Nephron (organoid): ENCODE results near the gene TTC9B.
"Not testable (repeated sequence)": the region's sequence is repeated elsewhere in the genome, so short reads cannot be mapped to it uniquely, and the experiment has no call there.

Experiments
- H3K27ac Mint-ChIP-seq, 3 experiments: 2 replicates each; pipeline ENCODE4 v1.8.0; 2020; ENCODE audit warnings: mixed read lengths in 3 of 3, mild to moderate bottlenecking in 2 of 3, moderate library complexity in 1 of 3
- H3K27me3 Mint-ChIP-seq: 2 replicates; pipeline ENCODE4 v1.8.0; 2021; ENCODE audit warnings: low read depth, mild to moderate bottlenecking, moderate library complexity, mixed read lengths
- H3K36me3 Mint-ChIP-seq: 2 replicates; pipeline ENCODE4 v1.8.0; 2020; ENCODE audit warnings: low read depth, mixed read lengths
- H3K4me1 Mint-ChIP-seq: 2 replicates; pipeline ENCODE4 v1.8.0; 2020; ENCODE audit warnings: mixed read lengths
- H3K4me3 Mint-ChIP-seq, 3 experiments: 2 replicates each; pipeline ENCODE4 v1.8.0; 2020; ENCODE audit warnings: mild to moderate bottlenecking in 3 of 3, mixed read lengths in 3 of 3, moderate library complexity in 2 of 3
- H3K9me3 Mint-ChIP-seq: 2 replicates; pipeline ENCODE4 v1.8.0; 2020; ENCODE audit warnings: mixed read lengths
- TF ChIP-seq, protein P1 (sequence below), 3 experiments: fragments of 200-600 bp; sonication (generic); IDR thresholded peaks; one replicate each; pipeline ENCODE4 v1.5.0; 2021; ENCODE audit warnings: antibody characterized with exemption in 3 of 3; ENCODE audit not compliant: unreplicated experiment in 3 of 3

Gene TTC9B

DNA sequence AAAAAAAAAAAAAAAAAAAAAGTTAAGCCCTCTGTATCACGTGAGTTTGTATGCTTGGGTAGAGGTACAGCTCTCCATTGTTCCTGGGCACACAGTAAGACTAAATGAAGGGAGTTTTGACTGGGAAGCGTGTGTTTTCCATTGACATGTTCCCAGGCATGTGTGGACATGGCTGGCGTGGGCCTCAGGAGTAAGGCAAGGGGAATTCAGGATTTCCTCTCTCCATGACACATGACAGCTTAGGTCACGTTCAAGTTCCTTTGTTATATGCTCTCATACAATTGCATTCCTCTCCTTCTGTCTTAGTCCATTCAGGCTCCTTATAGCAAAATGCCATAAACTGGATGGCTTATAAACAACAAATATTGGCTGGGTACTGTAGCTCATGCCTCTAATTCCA, 44.1 kb downstream of the TTC9B start:
- TF ChIP-seq, protein P1, sequence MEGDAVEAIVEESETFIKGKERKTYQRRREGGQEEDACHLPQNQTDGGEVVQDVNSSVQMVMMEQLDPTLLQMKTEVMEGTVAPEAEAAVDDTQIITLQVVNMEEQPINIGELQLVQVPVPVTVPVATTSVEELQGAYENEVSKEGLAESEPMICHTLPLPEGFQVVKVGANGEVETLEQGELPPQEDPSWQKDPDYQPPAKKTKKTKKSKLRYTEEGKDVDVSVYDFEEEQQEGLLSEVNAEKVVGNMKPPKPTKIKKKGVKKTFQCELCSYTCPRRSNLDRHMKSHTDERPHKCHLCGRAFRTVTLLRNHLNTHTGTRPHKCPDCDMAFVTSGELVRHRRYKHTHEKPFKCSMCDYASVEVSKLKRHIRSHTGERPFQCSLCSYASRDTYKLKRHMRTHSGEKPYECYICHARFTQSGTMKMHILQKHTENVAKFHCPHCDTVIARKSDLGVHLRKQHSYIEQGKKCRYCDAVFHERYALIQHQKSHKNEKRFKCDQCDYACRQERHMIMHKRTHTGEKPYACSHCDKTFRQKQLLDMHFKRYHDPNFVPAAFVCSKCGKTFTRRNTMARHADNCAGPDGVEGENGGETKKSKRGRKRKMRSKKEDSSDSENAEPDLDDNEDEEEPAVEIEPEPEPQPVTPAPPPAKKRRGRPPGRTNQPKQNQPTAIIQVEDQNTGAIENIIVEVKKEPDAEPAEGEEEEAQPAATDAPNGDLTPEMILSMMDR (IDR thresholded peaks at IDR 0.05; ENCODE audit: unreplicated experiment in 3 of 3): no peak
- Mint-ChIP-seq H3K4me1 (no peaks in the 10 kb centered on the region), H3K4me3 (no peak overlapping the region), H3K27me3 (peaks cover 11% of the 10 kb centered on the region), H3K9me3 (no peaks in the 10 kb centered on the region), H3K27ac (no peak overlapping the region), H3K36me3 (no peaks in the 10 kb centered on the region)

DNA sequence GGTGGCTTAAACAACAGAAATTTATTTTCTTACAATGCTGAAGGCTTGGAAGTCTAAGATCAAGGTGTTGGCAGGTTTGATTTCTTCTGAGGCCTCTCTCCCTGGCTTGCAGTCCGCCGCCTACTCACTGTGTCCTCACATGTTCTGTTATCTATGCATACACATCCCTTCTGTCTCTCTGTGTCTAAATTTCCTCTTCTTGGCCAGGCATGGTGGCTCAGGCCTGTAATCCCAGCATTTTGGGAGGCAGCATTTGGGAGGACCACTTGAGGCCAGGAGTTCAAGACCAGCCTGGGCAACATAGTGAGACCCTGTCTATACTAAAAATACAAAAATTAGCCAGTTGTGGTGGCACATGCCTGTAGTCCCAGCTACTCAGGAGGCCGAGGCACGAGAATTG, 46.9 kb downstream of the TTC9B start:
- H3K4me3 Mint-ChIP-seq, H3K4me1 Mint-ChIP-seq, H3K36me3 Mint-ChIP-seq, H3K27me3 Mint-ChIP-seq, H3K9me3 Mint-ChIP-seq: not testable (repeated sequence)
- peak overlapping the region in 1 of 3 experiments; percentile 55 for H3K27ac Mint-ChIP-seq

DNA sequence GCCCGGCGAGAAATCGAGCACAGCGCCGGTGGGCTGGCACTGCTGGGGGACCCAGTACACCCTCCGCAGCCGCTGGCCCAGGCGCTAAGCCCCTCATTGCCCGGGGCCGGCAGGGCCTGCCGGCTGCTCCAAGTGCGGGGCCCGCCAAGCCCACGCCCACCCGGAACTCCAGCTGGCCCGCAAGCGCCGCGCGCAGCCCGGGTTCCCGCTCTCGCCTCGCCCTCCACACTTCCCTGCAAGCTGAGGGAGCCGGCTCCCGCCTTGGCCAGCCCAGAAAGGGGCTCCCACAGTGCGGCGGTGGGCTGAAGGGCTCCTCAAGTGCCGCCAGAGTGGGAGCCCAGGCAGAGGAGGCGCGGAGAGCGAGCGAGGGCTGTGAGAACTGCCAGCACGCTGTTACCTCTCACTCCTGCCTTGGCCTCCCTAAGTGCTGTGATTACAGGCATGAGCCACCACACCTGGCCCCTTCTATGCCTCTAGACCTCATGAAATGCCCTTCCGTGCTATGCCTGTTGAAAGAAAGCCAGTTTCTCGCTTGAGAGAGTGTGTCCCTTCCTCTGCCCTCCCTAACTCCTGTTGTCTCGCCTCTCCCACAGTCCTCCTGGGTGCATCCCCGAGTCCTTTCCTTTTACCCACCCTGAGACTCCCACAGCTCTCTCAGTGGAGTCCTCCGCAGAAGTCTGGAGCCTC, 47.7 kb downstream of the TTC9B start:
- not testable (repeated sequence) for H3K4me3 Mint-ChIP-seq, H3K27me3 Mint-ChIP-seq, H3K9me3 Mint-ChIP-seq, H3K4me1 Mint-ChIP-seq, H3K36me3 Mint-ChIP-seq
- H3K27ac Mint-ChIP-seq: peak overlapping the region in 2 of 3 experiments; percentile 19 to 55

DNA sequence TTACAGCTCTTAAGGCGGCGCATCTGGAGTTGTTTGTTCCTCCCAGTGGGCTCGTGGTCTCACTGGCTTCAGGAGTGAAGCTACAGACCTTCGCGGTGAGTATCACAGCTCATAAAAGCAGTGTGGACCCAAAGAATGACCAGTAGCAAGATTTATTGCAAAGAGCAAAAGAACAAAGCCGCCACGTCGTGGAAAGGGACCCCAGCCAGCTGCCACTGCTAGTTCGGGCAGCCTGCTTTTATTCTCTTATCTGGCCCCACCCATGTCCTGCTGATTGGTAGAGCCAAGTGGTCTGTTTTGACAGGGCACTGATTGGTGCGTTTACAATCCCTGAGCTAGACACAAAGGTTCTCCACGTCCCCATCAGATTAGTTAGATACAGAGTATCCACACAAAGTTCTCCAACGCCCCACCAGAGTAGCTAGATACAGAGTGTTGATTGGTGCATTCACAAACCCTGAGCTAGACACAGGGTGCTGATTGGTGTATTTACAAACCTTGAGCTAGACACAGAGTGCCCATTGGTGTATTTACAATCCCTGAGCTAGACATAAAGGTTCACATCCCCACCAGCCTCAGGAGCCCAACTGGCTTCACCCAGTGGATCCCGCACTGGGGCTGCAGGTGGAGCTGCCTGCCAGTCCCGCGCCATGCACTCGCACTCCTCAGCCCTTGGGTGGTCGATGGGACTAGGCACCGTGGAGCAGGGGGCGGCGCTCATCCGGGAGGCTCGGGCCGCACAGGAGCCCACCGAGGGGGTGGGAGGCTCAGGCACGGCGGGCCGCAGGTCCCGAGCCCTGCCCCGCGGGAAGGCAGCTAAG, 48.5 kb downstream of the TTC9B start:
- H3K4me1 Mint-ChIP-seq, H3K9me3 Mint-ChIP-seq, H3K36me3 Mint-ChIP-seq, H3K27me3 Mint-ChIP-seq, H3K27ac Mint-ChIP-seq, H3K4me3 Mint-ChIP-seq: not testable (repeated sequence)
